ENCODE measurements around the gene RWDD2A.

The RWDD2A gene

DNA sequence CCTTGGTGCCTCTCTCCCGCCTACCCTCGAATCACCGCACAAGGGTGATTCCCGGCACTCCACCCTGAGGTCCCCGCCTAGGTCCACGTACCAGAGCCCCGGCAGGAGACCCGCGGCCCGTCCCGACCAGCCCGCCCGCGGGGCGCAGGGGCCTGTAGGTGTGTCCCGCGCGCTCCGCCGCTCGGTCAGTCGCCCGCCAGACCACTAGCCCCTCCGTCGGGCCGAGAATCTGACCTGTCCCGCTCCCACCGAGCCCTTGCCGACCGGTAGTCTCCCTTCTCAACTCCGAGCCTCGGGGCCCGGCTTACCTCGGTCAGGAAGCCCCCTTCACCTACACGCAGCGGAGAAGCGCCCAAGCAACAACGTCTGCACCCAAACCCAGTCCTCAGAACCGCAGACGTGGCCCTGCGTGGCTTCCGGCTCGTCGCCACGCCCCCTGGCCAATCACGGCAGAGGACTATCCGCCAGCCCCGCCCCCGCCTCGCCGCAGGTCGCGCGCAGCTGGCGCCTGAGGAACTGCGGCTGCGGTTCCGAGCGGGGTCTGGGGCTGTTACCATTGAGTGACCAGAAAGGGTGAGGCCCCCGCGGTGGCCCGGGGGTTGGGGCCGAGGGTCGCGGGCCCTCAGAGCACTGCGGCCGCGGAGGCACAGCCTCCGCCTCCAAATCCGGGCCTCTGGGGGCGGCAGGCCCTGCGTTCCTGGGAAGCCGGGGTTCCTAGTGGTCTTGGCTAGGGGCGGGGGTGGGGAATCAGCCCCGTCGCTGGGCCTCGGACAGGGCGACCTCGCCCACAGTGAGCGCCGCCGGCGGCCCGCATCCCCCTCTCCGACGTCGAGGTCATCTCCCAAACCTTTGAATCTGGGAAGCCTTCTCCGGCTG lies at the start of gene RWDD2A, which contains the start of gene PGM3:
Gene RWDD2A, plus strand, starts transcription at position 487 of the 876 bp plus-strand sequence. CDS start 1,095 bp downstream, outside the sequence.
Gene PGM3, minus strand, starts transcription at position 395 of the 876 bp plus-strand sequence. CDS start 2,253 bp downstream, outside the sequence.
- Histone ChIP-seq H3K27ac (peak within 1 kb of the TSS; percentile 87 to 90), H3K4me3 (peak within 1 kb of the TSS; percentile 93)
- peak; percentile 92 for DNase-seq (ENCODE audit: low spot score)
- TF ChIP-seq, protein P1, sequence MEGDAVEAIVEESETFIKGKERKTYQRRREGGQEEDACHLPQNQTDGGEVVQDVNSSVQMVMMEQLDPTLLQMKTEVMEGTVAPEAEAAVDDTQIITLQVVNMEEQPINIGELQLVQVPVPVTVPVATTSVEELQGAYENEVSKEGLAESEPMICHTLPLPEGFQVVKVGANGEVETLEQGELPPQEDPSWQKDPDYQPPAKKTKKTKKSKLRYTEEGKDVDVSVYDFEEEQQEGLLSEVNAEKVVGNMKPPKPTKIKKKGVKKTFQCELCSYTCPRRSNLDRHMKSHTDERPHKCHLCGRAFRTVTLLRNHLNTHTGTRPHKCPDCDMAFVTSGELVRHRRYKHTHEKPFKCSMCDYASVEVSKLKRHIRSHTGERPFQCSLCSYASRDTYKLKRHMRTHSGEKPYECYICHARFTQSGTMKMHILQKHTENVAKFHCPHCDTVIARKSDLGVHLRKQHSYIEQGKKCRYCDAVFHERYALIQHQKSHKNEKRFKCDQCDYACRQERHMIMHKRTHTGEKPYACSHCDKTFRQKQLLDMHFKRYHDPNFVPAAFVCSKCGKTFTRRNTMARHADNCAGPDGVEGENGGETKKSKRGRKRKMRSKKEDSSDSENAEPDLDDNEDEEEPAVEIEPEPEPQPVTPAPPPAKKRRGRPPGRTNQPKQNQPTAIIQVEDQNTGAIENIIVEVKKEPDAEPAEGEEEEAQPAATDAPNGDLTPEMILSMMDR (IDR thresholded peaks at IDR 0.05), result no peak

DNA sequence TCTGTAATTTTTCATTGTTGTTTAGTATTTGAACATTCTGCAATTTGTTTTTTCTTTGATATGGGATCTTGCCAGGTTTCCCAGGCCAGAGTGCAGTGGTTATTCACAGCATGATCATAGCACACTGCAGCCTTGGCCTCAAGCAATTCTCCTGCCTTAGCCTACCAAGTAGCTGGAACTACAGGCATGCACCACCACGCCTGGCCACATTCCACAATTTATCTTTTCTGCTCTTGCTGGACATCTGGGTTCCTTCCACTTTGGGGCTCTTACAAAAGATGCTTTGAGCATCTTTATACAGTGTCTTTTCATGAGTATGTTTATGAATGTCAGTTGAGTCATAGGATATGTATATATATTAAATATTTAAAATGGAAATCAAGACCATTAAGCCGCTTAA lies 42.0 kb upstream of the RWDD2A start:
- DNase-seq (ENCODE audit: low spot score), result no peak
- H3K27ac ChIP-seq, result no peak overlapping the region
- TF ChIP-seq, protein P1 (IDR thresholded peaks at IDR 0.05), result no peak
- no peak overlapping the region for H3K4me3 ChIP-seq

DNA sequence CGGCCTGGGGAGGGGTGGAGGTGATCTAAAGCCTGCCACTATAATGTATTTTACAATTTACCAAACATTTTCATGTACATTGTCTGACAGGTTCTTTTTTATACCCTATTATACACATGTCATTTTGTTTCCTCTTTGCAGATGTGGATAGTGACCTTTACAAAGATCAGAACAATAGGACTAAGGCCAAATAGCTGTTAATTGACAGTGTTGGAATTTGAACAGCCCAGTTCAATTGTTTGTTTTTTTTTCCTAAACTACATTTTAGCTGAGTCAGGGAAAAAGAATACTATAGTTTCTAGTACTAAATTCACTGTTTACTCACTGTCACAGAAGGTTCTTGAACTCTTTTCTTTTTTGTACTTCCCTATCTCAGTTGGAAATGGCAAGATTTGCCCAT lies 40.2 kb upstream of the RWDD2A start:
- TF ChIP-seq, protein P1 (IDR thresholded peaks at IDR 0.05), result no peak
- DNase-seq (ENCODE audit: low spot score), result no peak
- H3K27ac ChIP-seq, result no peak overlapping the region
- H3K4me3 ChIP-seq, result no peak overlapping the region

DNA sequence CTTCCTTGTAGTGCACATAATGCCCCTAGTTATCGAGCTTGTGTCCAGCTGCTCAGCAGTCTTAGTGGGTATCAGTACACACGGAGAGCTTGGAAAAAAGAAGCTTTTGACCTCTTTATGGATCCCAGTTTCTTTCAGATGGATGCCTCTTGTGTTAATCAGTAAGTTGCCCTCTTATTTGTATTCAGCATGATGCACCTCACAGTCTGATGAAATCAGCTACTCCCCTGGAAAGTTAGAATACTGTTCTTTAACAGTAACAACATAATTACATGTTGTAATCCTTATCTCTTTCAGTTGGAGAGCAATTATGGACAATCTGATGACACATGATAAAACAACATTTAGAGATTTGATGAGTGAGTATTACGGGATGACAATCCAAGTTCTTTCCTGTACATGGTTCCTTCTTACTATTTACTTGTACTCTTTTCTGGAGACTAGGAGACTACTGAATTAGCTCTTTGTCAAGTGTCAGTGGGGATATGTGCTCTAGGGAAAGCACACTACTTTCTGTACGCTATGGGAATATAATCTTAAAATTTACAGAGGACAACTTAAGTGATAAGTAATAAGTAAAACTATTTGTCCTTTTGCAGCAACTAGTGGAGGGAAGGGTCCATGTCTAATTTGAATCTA lies 39.2 kb upstream of the RWDD2A start:
- TF ChIP-seq, protein P1 (IDR thresholded peaks at IDR 0.05), result no peak
- no peak for DNase-seq (ENCODE audit: low spot score)
- Histone ChIP-seq H3K27ac (no peak overlapping the region), H3K4me3 (no peak overlapping the region)

DNA sequence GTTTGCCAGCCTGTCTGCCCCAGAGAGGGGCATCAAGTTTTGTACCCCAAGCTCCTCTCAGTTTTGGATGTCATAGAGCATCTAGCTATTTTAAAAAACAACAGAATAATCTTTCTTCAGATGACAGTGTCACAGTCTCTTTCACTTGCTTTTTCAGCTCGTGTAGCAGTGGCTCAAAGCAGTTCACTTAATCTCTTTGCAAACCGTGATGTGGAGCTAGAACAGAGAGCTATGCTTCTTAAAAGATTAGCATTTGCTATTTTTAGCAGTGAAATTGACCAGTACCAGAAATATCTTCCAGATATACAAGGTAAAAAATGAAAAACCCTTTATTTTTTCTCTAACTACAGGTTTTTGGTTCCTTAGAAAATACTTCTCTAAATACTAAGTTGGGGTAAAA lies 37.4 kb upstream of the RWDD2A start:
- TF ChIP-seq, protein P1 (IDR thresholded peaks at IDR 0.05), result no peak
- no peak overlapping the region for H3K4me3 ChIP-seq
- H3K27ac ChIP-seq, result no peak overlapping the region
- DNase-seq (ENCODE audit: low spot score), result no peak

DNA sequence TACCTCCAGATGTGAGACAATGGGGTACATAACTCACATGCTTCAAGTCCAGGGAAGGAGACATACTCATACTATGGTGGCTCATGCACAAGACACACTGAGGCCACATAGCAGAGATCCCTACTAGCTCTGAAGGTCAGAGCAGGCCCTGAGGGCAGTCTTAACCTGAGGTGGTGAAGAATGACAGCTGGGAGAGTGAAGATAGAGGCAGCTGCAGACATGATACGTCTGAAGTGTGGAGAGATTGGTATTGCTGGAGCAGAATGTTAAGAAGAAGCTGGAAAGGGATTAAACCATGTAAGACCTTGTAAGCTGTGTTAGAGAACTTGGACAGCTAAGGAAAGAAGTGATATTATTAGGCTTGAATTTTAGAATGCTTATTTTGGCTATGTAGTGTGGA lies 33.0 kb upstream of the RWDD2A start:
- no peak overlapping the region for H3K4me3 ChIP-seq
- no peak for DNase-seq (ENCODE audit: low spot score)
- peak overlapping the region in 1 of 2 donors; percentile 17 for H3K27ac ChIP-seq
- TF ChIP-seq, protein P1 (IDR thresholded peaks at IDR 0.05), result no peak
